GM23338 (cell line): Measurements from ENCODE around the gene RIMS1. TPM values are rescaled to one million over a fixed set of nuclear protein-coding genes. Genes with fewer than 3 reads are reported as not detected.

ENCODE experiments used
- ATAC-seq: fragments of 200-7000 bp; cut with Tn5 transposase; 3 replicates; pipeline ENCODE4 v1.9.1; 2020
- DNase-seq: peaks from one replicate; pipeline ENCODE4 v3.0.0-alpha.2; 2015; ENCODE audit warnings: low spot score
- H2AFZ ChIP-seq: fragments of 200-600 bp; sonication (generic); 2 replicates; pipeline ENCODE4 v1.8.0; 2016; ENCODE audit warnings: antibody characterized with exemption, mild to moderate bottlenecking, moderate library complexity
- H3F3A ChIP-seq: fragments of 200-600 bp; sonication (generic); replicated peaks from 2 replicates; pipeline ENCODE4 v1.8.0; 2017; ENCODE audit warnings: antibody characterized with exemption, mixed run types, low read depth
- H3K27ac ChIP-seq: fragments of 200-600 bp; sonication (generic); 2 replicates; pipeline ENCODE4 v1.6.1; 2016; ENCODE audit warnings: low read depth
- H3K27me3 ChIP-seq: fragments of 200-600 bp; sonication (generic); 2 replicates; pipeline ENCODE4 v1.8.0; 2016; ENCODE audit warnings: mild to moderate bottlenecking, mixed run types, moderate library complexity; ENCODE audit not compliant: insufficient read depth
- H3K36me3 ChIP-seq: fragments of 200-600 bp; sonication (generic); 2 replicates; pipeline ENCODE4 v1.8.0; 2016; ENCODE audit warnings: mild to moderate bottlenecking; ENCODE audit not compliant: insufficient read depth
- H3K4me1 ChIP-seq: fragments of 200-600 bp; sonication (generic); 2 replicates; pipeline ENCODE4 v1.8.0; 2016; ENCODE audit warnings: mild to moderate bottlenecking, moderate library complexity; ENCODE audit not compliant: insufficient read depth
- H3K4me2 ChIP-seq: fragments of 200-600 bp; sonication (generic); 2 replicates; pipeline ENCODE4 v1.7.1; 2017; ENCODE audit warnings: mixed run types
- H3K4me3 ChIP-seq: fragments of 200-600 bp; sonication (generic); 2 replicates; pipeline ENCODE4 v1.6.1; 2016; ENCODE audit warnings: mixed run types
- H3K79me2 ChIP-seq: fragments of 200-600 bp; sonication (generic); replicated peaks from 2 replicates; pipeline ENCODE4 v1.8.0; 2017; ENCODE audit warnings: mild to moderate bottlenecking; ENCODE audit not compliant: insufficient read depth
- H3K9me2 ChIP-seq: fragments of 200-600 bp; sonication (generic); 2 replicates; pipeline ENCODE4 v1.8.0; 2017; ENCODE audit not compliant: insufficient read depth
- H4K20me1 ChIP-seq: fragments of 200-600 bp; sonication (generic); replicated peaks from 2 replicates; pipeline ENCODE4 v1.8.0; 2017; ENCODE audit warnings: mild to moderate bottlenecking; ENCODE audit not compliant: insufficient read depth
- H3K27ac Mint-ChIP-seq: 2 replicates; pipeline ENCODE4 v1.8.0; 2020; ENCODE audit warnings: inconsistent platforms, mild to moderate bottlenecking, moderate library complexity, mixed read lengths
- H3K27me3 Mint-ChIP-seq: 3 replicates; pipeline ENCODE4 v1.8.0; 2022; ENCODE audit warnings: low read depth, mild to moderate bottlenecking, moderate library complexity, mixed read lengths, inconsistent platforms; ENCODE audit not compliant: insufficient read depth, poor library complexity
- H3K36me3 Mint-ChIP-seq: 3 replicates; pipeline ENCODE4 v1.8.0; 2021; ENCODE audit warnings: low read depth, mild to moderate bottlenecking, inconsistent platforms, moderate library complexity, mixed read lengths
- H3K4me1 Mint-ChIP-seq: 3 replicates; pipeline ENCODE4 v1.8.0; 2020; ENCODE audit warnings: mild to moderate bottlenecking, inconsistent platforms, mixed read lengths
- H3K4me3 Mint-ChIP-seq: 3 replicates; pipeline ENCODE4 v1.8.0; 2021; ENCODE audit warnings: moderate library complexity, mild to moderate bottlenecking, inconsistent platforms, mixed read lengths
- H3K9me3 Mint-ChIP-seq: 3 replicates; pipeline ENCODE4 v1.8.0; 2020; ENCODE audit warnings: moderate library complexity, mild to moderate bottlenecking, inconsistent platforms, mixed read lengths
- CREB1 ChIP-seq: fragments of 250-450 bp; sonication (Bioruptor Pico); IDR thresholded peaks from 2 replicates; pipeline ENCODE4 v1.5.0; 2020; ENCODE audit warnings: low read depth, mild to moderate bottlenecking, moderate library complexity
- EZH2phosphoT487 ChIP-seq: fragments of 200-600 bp; sonication (generic); IDR thresholded peaks from one replicate; pipeline ENCODE4 v1.8.1; 2018; ENCODE audit warnings: antibody characterized with exemption; ENCODE audit not compliant: unreplicated experiment
- ZNF114 ChIP-seq: fragments of 250-450 bp; sonication (Bioruptor Pico); IDR thresholded peaks from 2 replicates; pipeline ENCODE4 v1.5.0; 2020; ENCODE audit warnings: mild to moderate bottlenecking, moderate library complexity
- ZNF462 ChIP-seq: fragments of 250-450 bp; sonication (Bioruptor Pico); IDR thresholded peaks from 2 replicates; pipeline ENCODE4 v1.5.0; 2020; ENCODE audit warnings: mild to moderate bottlenecking, moderate library complexity
- polyA plus RNA-seq: library from polyadenylated mRNA; unstranded; fragments of >200 nt; fragmentation: Nextera tagmentation; extraction: Ambion mirVana; gene quantifications from 2 replicates; pipeline ENCODE4 v1.2.1, GENCODE V29; 2016
- total RNA-seq: library from RNA; depleted of rRNA; stranded (reverse); fragments of >200 nt; shearing (Covaris generic); gene quantifications from 2 replicates; pipeline ENCODE4 v1.2.3, GENCODE V29; 2014

Gene RIMS1
- total and polyA plus RNA-seq, 2 experiments from 2014 or later, result 0.89 to 4.0 TPM

- peak overlapping the region; percentile 84 for H2AFZ ChIP-seq
Measured at GRCh38 chr6:71852948-71853347, 33.4 kb upstream of the RIMS1 start.

More at GRCh38 chr6:71852948-71853347, 33.4 kb upstream of the RIMS1 start:
- Histone ChIP-seq H3K4me2 (no peak overlapping the region), H3K27me3 (no peaks in the 10 kb centered on the region), H3K79me2 (no peaks in the 10 kb centered on the region), H3K27ac (no peak overlapping the region), H4K20me1 (no peaks in the 10 kb centered on the region), H3K4me3 (no peak overlapping the region), H3K36me3 (no peaks in the 10 kb centered on the region), H3K9me2 (no peaks in the 10 kb centered on the region), H3K4me1 (no peaks in the 10 kb centered on the region), H3F3A (no peaks in the 10 kb centered on the region)
- Mint-ChIP-seq H3K36me3 (no peaks in the 10 kb centered on the region), H3K4me3 (no peak overlapping the region), H3K4me1 (no peaks in the 10 kb centered on the region), H3K9me3 (no peaks in the 10 kb centered on the region), H3K27me3 (no peaks in the 10 kb centered on the region), H3K27ac (no peak overlapping the region)
- ATAC-seq (peak; percentile 50; the same call in 2 of the 3 replicates), DNase-seq (peak; percentile 19)
- TF ChIP-seq ZNF114 (CRISPR knock-in tag) (no peak), ZNF462 (CRISPR knock-in tag) (no peak), CREB1 (CRISPR knock-in tag) (no peak), EZH2phosphoT487 (no peak)
